NCI-H2029 treated with DMSO at 0.1 percent for 48 hours (cell line): ENCODE measurements around the gene LCE2A.

Experiments
- DNase-seq: peaks from one replicate; lab custom pipeline; 2025; lab: John Stamatoyannopoulos, UW

LCE2A gene

GRCh38 chr1:152743371-152744145, 45.4 kb downstream of the LCE2A start:
- DNase-seq, result no peak

GRCh38 chr1:152745289-152745704, 47.2 kb downstream of the LCE2A start:
- no peak for DNase-seq

GRCh38 chr1:152745765-152746444, 47.8 kb downstream of the LCE2A start:
- DNase-seq, result no peak

DNA sequence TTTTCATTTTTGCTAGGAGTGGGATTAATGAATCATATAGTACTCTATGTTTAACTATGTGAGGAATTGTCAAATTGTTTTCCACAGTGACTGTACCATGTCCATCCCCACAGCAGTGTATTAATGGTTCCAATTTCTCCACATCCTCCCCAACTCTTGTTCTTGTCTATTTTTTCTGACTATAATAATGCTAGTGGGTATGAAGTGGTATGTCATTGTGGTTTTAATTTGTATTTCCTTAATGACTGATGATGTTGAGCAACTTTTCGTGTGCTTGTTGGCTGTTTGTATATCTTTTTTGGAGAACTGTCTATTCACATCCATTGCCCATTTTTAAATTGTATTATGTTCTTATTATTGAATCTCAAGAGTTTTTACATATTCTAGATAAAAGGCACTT, 49.7 kb downstream of the LCE2A start:
- no peak for DNase-seq
